Lung (tissue), 12 donors: ENCODE measurements around the gene HACE1. TPM values are rescaled to one million over a fixed set of nuclear protein-coding genes. Genes with fewer than 3 reads are reported as not detected.

Source experiments
- ATAC-seq: fragments of 200-7000 bp; cut with Tn5 transposase; one replicate; pipeline ENCODE4 v1.9.1; 2020; ENCODE audit warnings: moderate number of reproducible peaks; ENCODE audit not compliant: insufficient read depth, low FRiP score
- DNase-seq, 3 donors: peaks; one replicate each; pipeline ENCODE4 v3.0.0-alpha.2; 2013 to 2017
- H3K27ac ChIP-seq, 2 donors: one replicate each; pipeline ENCODE4 v1.5.1; 2013; ENCODE audit warnings: mild to moderate bottlenecking in 2 of 2, moderate library complexity in 2 of 2, control low read depth in 1 of 2, inconsistent platforms in 1 of 2, low read depth in 1 of 2, low read length in 1 of 2
- H3K27me3 ChIP-seq, 3 donors: one replicate each; pipeline ENCODE4 v1.5.1; 2013; ENCODE audit warnings: low read length in 2 of 3; ENCODE audit not compliant: control insufficient read depth in 3 of 3, insufficient read depth in 3 of 3
- H3K36me3 ChIP-seq, 4 donors: one replicate each; pipeline ENCODE4 v1.5.1; 2013; ENCODE audit warnings: low read length in 4 of 4, mild to moderate bottlenecking in 1 of 4, moderate library complexity in 1 of 4; ENCODE audit not compliant: control insufficient read depth in 4 of 4, insufficient read depth in 4 of 4
- H3K4me1 ChIP-seq, 5 donors: one replicate each; pipeline ENCODE4 v1.5.1; 2013; ENCODE audit warnings: low read length in 5 of 5, mild to moderate bottlenecking in 2 of 5, moderate library complexity in 1 of 5; ENCODE audit not compliant: control insufficient read depth in 5 of 5, insufficient read depth in 5 of 5
- H3K4me3 ChIP-seq: one replicate; pipeline ENCODE4 v1.5.1; 2013; ENCODE audit warnings: mild to moderate bottlenecking, control low read depth, moderate library complexity
- H3K9ac ChIP-seq, 2 donors: one replicate each; pipeline ENCODE4 v1.5.1; 2013; ENCODE audit warnings: low read length in 2 of 2, control low read depth in 1 of 2; ENCODE audit not compliant: insufficient read depth in 1 of 2
- H3K9me3 ChIP-seq, 4 donors: one replicate each; pipeline ENCODE4 v1.5.1; 2013; ENCODE audit warnings: low read length in 3 of 4, mild to moderate bottlenecking in 1 of 4, moderate library complexity in 1 of 4; ENCODE audit not compliant: control insufficient read depth in 4 of 4, insufficient read depth in 3 of 4
- WGBS, 2 donors: extraction: QIAGEN DNeasy Blood & Tissue Kit; methylation state at CpG; one replicate each; pipeline ENCODE4 v1.1.7; 2013; 5-methylcytosine and 5-hydroxymethylcytosine counted together
- polyA plus RNA-seq, 2 donors: library from polyadenylated mRNA; stranded (reverse); fragments of 200-250 nt; gene quantifications; one replicate each; pipeline ENCODE4 v1.2.1, GENCODE V29; 2013
- total RNA-seq, 2 donors: library from RNA; depleted of rRNA in 1 of 2; stranded (reverse); fragments of >200 nt in 1 of 2; gene quantifications; one replicate each; pipeline ENCODE4 v1.2.1, GENCODE V29; 2014 to 2021
- TF ChIP-seq, protein P1 (sequence below): IDR thresholded peaks from 2 replicates; pipeline ENCODE4 v1.5.1; 2012; ENCODE audit warnings: mild to moderate bottlenecking; ENCODE audit errors: control extremely low read depth, extremely low read depth
- donor health status: control.
- donor health status: control.
- donor health status: Bipolar disorder and iron deficiency.
- donor health status: healthy.
- donor health status: DM: yes; HTN: yes; CAD: no.

HACE1 gene
- total and polyA plus RNA-seq, 4 donors: 4.6 to 38.0 (median 9.4) TPM

GRCh38 chr6:104698979-104699378 is 160.7 kb downstream of the HACE1 start:
- Histone ChIP-seq H3K9ac (no peak overlapping the region), H3K4me1 (no peaks in the 10 kb centered on the region), H3K27ac (no peak overlapping the region), H3K27me3 (no peaks in the 10 kb centered on the region), H3K9me3 (no peaks in the 10 kb centered on the region), H3K4me3 (no peak overlapping the region), H3K36me3 (no peaks in the 10 kb centered on the region)
- 98 to 99% methylated on average over 1 of the region's 1 CpG for WGBS, 2 donors
- TF ChIP-seq, protein P1, sequence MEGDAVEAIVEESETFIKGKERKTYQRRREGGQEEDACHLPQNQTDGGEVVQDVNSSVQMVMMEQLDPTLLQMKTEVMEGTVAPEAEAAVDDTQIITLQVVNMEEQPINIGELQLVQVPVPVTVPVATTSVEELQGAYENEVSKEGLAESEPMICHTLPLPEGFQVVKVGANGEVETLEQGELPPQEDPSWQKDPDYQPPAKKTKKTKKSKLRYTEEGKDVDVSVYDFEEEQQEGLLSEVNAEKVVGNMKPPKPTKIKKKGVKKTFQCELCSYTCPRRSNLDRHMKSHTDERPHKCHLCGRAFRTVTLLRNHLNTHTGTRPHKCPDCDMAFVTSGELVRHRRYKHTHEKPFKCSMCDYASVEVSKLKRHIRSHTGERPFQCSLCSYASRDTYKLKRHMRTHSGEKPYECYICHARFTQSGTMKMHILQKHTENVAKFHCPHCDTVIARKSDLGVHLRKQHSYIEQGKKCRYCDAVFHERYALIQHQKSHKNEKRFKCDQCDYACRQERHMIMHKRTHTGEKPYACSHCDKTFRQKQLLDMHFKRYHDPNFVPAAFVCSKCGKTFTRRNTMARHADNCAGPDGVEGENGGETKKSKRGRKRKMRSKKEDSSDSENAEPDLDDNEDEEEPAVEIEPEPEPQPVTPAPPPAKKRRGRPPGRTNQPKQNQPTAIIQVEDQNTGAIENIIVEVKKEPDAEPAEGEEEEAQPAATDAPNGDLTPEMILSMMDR: no peak
- DNase-seq (no peak), ATAC-seq (no peak)

DNA sequence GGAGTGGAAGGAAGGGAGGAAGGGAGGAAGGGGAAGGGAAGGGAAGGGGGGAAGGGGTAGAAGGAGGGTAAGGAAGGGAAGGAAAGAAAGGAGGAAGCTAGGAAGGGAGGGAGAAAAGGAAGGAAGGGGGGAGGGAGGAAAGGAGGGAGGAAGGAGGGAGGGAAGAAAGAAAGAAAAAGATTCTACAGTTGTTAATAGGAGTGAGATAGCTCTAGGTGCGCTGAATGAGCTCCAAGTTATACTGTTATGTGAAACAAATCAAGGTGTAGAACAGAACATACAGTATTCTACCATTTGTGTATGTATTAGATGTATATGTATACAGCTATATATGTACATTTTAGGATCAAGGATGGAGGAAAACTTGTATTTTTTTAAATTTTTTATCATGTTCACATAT is 167.7 kb downstream of the HACE1 start:
- no peak overlapping the region for H3K4me3 ChIP-seq
- TF ChIP-seq, protein P1: no peak
- peaks cover 0 to 2% (median 0%) of the 10 kb centered on the region in 4 donors for H3K9me3 ChIP-seq
- no peaks in the 10 kb centered on the region for H3K36me3 ChIP-seq
- no peak overlapping the region for H3K9ac ChIP-seq
- ATAC-seq (no peak), DNase-seq (no peak)
- H3K27me3 ChIP-seq: no peaks in the 10 kb centered on the region
- H3K27ac ChIP-seq: no peak overlapping the region
- WGBS, 2 donors: 93 to 100% methylated on average over 1 of the region's 1 CpG
- peaks cover 0 to 5% (median 0%) of the 10 kb centered on the region in 5 donors for H3K4me1 ChIP-seq

GRCh38 chr6:104689551-104690205 is 170.0 kb downstream of the HACE1 start:
- H3K27ac ChIP-seq: no peak overlapping the region
- H3K27me3 ChIP-seq: no peaks in the 10 kb centered on the region
- H3K9ac ChIP-seq: no peak overlapping the region
- no peak for ATAC-seq
- no peak for DNase-seq
- TF ChIP-seq, protein P1: no peak
- H3K9me3 ChIP-seq: peaks cover 0 to 2% (median 0%) of the 10 kb centered on the region in 4 donors
- H3K4me1 ChIP-seq: peaks cover 0 to 5% (median 0%) of the 10 kb centered on the region in 5 donors
- no peaks in the 10 kb centered on the region for H3K36me3 ChIP-seq
- 78 to 84% methylated on average over 3 of the region's 3 CpGs for WGBS, 2 donors
- H3K4me3 ChIP-seq: no peak overlapping the region
